ENCODE measurements around the gene ADRA1B.

DNA sequence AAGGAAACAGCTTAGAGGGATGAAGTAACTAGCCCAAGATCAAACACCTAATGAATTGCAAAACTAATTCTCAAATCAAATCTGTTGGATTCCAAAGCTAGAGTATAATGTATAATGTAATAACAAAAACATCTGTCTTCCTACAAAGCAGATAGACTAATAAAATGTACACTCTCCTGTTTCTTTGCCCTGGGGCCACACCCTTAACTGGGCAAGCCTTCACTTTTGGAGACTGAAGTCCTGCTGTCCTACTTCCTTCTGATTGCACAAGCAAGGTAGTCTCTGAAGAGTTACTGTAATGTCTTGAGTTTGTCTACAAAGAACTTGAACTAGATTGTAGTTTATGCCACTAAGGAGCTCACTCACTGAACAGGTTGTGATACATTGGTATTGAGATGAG is 95.2 kb downstream of the ADRA1B start:
- TF ChIP-seq POLR2AphosphoS5 (IDR thresholded peaks at IDR 0.05; ENCODE audit: low read depth, low read length), result no peak
- no peak for TF ChIP-seq CTCF (IDR thresholded peaks at IDR 0.05)
- no peak for TF ChIP-seq TCF7L2 (IDR thresholded peaks at IDR 0.05; ENCODE audit: low read depth, low read length)
- TF ChIP-seq, protein P1, sequence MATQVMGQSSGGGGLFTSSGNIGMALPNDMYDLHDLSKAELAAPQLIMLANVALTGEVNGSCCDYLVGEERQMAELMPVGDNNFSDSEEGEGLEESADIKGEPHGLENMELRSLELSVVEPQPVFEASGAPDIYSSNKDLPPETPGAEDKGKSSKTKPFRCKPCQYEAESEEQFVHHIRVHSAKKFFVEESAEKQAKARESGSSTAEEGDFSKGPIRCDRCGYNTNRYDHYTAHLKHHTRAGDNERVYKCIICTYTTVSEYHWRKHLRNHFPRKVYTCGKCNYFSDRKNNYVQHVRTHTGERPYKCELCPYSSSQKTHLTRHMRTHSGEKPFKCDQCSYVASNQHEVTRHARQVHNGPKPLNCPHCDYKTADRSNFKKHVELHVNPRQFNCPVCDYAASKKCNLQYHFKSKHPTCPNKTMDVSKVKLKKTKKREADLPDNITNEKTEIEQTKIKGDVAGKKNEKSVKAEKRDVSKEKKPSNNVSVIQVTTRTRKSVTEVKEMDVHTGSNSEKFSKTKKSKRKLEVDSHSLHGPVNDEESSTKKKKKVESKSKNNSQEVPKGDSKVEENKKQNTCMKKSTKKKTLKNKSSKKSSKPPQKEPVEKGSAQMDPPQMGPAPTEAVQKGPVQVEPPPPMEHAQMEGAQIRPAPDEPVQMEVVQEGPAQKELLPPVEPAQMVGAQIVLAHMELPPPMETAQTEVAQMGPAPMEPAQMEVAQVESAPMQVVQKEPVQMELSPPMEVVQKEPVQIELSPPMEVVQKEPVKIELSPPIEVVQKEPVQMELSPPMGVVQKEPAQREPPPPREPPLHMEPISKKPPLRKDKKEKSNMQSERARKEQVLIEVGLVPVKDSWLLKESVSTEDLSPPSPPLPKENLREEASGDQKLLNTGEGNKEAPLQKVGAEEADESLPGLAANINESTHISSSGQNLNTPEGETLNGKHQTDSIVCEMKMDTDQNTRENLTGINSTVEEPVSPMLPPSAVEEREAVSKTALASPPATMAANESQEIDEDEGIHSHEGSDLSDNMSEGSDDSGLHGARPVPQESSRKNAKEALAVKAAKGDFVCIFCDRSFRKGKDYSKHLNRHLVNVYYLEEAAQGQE (IDR thresholded peaks at IDR 0.05; ENCODE audit: insufficient read depth in 1 of 2, low read depth in 2 of 2, low read length in 1 of 2), result no peak

All from Panc1 (cell line).